HT1080 (cell line): ENCODE data around the gene FHDC1. TPM values are rescaled to one million over a fixed set of nuclear protein-coding genes. Genes with fewer than 3 reads are reported as not detected.

ENCODE experiments used
- DNase-seq: peaks from one replicate; pipeline ENCODE4 v3.0.0-alpha.2; 2015; ENCODE audit warnings: low read depth
- total RNA-seq: library from RNA; depleted of rRNA; stranded (reverse); fragments of >200 nt; shearing (Covaris generic); gene quantifications from 2 replicates; pipeline ENCODE4 v1.2.3, GENCODE V29; 2014

The FHDC1 gene
- total RNA-seq, 1 experiment from 2014 or later, result 0.23 TPM

GRCh38 chr4:152957437-152958171 lies 21.5 kb downstream of the FHDC1 start:
- DNase-seq, result peak; percentile 27

DNA sequence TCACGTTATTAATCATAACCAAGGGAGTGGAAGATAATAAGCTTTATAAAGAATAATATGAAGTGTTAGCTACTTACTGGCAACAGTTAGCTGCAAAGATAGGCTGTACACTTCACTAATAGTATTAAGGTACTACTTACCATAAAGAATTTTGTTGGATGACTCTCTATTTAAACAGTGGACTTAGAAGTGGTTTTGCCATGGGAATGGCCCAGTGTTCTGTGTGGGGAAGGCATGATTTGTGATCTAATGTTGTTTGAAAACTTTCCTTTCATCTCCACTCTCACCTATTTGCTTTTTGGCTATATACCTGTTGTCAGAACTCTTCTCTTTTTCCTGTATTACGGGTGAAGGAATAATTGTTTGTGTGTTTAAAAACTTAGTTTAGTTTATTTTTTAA lies 23.0 kb downstream of the FHDC1 start:
- no peak for DNase-seq

- no peak for DNase-seq
Measured at GRCh38 chr4:152960082-152960481, 24.0 kb downstream of the FHDC1 start.

DNA sequence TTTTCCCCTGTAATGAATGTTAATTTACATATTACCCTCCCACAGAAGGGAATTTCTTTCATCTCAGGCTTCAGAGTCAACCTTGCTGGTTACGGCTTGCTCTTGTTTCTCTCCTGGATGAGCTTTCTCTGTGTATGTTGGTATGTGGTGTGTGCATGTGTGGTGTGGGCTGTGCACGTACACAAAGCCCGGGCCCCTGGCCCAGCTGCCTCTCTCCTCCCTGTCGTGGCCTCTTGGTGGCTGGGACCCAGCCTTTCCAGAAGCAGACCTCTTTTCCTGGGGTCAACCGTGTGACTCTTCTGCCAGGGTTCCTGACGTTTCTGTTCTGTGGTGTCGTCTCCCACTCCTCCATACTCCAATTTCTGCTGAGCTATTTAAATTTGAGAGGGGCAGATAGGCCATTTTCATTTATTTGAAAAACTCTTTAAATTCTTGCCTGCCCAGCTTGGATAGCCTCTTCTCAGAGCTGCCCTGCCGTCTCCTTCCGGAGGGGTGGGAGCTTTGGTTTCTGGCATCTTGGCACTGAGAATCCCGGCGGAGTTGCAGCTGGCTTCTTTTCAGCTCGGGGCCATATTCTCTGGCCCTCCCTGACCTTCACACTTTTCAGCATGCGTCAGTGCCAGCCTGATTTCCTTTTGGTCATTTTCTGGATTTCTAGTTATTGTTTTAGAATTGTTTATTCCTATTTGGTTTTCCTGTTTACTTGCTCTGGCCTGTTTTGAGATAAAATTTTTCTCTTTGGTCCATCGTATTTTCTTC lies 25.1 kb downstream of the FHDC1 start:
- no peak for DNase-seq

GRCh38 chr4:152961773-152962115 lies 25.6 kb downstream of the FHDC1 start:
- DNase-seq, result no peak

DNA sequence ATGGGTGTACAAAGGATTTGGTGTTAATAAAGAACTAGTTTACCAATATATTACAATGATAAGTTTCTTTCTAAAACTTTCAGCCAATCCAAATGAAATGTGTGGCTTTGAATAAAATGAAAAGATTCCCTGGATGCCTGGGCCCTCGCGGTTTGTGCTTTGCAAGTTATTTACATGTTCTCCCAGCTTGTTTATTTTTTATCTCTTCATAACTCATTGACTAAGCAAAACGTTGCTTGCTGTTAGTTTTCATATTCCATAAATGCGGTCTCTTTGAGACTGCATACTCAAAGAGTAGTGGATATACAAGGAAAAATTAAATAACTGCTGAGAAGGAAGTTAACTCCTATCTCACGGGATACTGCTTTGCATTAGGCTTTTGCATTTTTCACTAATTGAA lies 26.0 kb downstream of the FHDC1 start:
- no peak for DNase-seq

DNA sequence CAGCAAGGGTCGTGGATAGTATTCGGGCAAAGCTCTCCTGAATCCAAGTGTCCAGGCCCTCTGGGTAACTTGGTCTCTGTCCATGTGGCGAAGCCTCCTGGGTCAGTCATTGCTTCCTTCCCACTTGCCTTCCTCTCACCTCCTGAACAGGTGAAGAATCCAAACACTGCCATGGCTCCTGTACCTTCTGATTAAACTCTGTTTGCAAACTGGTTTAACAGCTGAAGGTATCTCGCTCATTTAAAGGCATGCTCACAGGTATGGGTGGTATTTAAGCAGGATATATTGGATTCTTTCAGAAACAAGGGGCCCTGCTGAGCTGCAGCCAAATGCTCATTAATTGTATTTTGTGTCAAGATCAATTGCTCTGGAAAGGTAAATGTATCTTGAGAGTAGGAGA lies 28.2 kb downstream of the FHDC1 start:
- no peak for DNase-seq

GRCh38 chr4:152965611-152966010 lies 29.5 kb downstream of the FHDC1 start:
- DNase-seq, result no peak

- no peak for DNase-seq
Measured at GRCh38 chr4:152967907-152968306, 31.8 kb downstream of the FHDC1 start.

DNA sequence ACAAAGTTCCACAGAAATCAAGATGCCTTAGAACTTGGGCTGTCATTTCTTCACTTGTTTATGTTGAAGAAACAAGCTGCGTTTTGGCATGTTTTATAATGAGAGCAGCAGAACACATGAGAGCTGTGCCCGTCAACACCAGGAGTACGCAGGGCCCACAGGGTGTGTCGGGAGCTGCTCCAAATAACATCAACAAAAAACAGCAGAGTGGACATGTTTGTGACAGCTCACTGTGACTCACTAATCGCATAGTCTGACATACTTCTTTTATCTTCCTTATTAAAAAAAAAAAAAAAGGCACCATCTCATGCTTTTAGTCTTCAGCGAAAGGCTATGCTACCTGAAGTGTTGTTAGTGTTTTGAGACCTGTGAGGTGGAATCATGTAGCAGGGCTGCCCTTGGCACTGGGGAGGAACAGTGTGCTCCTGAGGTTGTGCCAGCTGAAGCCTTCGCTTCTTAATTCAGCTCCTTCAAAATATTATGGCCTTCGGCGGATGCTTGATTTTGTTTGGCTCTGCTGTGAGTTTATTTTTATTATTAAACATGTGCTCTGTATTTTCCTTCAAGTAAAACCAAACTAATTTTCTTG lies 32.8 kb downstream of the FHDC1 start:
- peak; percentile 21 for DNase-seq

DNA sequence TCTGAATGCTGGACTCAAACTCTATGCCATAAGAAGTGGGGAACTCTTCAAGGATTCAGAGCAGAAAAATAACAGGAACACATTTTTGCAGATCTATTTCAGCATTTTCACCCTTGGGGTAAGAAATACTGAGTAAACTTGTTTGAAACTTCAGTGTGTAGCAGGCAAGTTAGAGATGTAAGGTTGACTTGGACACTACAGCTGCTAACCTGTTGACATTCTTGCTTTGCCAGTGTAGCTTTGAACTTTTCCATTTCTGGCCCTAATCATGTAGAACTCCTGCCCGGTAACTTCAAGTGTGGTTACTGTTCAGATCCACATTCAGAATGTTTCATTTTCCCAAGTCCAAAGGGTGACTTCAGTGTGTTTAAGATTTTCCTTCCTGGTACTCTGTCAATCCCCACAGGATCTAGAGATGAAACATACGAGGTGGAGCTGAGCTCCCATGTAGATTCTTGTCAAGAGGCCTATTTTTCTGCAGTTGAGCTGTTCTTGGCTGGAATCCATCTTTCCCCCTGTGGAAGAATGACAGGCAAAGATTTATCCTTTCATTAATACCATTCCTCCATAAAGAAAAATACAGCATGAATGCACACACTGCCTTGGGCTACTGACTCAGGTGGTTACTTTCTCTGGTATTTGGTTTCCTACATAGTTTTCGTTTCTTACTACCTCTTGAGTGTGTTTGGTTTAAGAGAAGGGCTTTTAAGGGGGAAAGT lies 34.1 kb downstream of the FHDC1 start:
- DNase-seq, result peak; percentile 48

DNA sequence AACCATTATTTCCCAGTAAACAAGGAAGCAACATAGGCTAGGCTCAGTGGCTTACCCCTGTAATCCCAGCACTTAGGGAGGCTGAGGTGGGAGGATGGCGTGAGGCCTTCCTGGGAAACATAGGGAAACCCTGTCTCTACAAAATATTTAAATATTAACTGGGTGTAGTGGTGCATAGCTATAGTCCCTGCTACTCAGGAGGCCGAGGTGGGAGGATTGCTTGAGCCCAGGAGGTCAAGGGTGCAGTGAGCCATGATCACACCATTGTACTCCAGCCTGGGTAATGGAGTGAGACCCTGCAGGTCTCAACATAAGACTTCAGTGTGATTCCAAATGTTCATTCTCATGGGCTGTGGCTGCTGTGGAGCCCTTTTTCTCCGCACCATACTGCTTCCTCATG lies 34.9 kb downstream of the FHDC1 start:
- DNase-seq, result no peak

DNA sequence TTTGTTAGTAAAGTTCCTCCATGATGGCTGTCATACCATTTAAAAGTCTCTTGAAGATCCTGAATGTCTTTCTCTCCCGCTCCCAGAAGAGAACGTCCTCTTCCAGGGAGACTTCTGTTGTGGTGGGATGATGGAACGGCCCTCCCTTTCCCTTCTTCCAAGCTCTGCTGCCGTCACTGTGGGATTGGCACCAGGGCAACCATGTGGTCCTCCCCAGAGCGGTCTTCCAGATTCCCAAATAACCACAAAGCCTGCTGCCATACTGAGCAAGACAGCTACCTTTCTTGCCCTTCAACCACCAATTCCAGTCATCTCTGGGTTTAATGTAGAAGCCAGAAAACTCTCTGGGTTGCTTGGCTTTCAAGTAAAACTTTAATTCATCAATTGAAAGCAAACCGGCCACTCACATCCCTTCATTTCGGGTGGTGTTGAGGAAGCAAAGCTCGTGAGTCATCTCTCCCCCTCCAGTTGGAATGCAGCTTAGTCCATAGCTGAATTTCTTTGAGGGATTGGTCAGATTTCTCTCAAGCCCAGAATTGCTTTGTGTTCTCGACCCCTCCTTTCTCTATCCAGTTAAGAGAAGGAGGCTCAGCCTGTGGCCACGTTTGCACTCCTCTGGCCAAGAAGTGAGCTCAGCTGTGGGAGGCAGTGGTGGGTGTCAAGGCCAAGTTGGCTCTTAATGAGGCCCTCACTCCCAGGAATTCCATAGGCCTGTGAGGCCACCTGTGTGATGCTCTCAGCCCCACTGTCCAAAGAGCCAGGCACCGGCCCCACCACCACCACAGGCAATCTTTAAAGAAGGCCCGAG lies 36.9 kb downstream of the FHDC1 start:
- DNase-seq, result peak; percentile 84

DNA sequence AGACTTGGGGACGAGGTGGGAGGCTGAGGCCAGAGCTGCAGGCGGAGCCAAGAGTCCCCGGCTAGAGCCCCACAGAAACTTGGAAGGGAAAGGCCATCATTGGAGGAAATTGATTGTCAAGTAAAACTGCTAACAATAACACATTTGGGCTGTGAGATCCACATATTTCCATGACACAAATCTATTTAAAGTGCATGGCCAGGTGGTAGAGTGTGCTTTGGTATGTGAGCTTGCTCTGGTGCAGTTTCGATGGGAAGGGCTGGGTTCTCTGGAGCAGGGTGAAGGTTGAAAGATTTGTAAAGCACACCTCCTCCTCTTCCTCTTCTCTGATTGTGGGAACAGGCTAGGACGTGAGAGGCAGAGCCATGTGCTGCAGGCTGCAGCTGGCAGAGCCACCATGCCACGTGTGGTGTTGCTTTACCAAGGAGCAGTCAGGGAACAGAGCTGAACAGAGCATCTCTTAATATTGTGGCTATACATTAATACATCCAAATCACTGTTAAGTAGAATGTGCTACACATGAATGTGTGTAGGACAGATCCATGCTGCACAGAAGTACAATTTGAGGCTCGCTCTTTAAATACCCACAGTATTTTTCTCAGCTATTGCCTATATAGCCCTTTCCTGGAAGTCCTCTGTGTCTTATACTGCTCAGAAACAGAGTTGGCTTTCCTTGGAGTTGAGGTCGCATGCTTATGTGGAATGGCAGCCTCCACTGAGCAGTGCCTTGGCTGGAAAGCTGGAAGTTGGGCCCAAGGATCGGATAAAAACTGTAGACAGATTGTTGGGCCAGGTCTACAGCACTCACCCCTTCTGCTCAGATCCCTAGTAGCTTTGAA lies 37.7 kb downstream of the FHDC1 start:
- DNase-seq, result no peak

DNA sequence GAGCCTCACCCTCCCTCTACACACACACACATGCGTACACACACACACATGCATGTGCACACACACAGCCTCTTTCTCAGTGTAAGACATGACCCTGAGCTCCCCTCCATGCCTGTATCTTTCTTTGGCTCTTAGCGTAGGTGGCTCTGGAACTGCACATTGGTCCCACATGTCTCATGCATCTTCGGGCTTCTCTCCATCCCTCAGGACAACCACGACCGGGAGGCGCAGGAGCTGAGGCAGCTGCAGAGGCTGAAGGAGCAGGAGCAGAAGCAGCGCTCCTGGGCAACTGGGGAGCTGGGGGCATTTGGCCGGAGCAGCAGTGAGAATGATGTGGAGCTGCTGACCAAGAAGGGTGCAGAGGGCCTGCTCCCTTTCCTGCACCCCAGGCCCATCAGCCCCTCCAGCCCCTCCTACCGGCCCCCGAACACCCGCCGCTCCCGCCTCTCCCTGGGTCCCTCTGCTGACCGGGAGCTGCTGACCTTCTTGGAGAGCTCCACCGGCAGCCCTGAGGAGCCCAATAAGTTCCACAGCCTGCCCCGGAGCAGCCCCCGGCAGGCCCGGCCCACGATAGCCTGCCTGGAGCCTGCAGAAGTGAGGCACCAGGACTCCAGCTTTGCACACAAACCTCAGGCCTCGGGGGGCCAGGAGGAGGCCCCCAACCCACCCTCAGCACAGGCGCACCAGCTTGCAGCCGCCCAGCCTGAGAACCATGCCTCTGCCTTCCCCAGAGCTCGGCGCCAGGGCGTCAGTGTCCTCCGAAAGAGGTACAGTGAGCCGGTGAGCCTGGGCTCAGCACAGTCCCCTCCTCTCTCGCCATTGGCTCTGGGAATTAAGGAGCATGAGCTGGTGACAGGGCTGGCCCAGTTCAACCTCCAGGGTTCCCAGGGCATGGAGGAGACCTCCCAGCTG lies 38.6 kb downstream of the FHDC1 start:
- DNase-seq, result no peak

DNA sequence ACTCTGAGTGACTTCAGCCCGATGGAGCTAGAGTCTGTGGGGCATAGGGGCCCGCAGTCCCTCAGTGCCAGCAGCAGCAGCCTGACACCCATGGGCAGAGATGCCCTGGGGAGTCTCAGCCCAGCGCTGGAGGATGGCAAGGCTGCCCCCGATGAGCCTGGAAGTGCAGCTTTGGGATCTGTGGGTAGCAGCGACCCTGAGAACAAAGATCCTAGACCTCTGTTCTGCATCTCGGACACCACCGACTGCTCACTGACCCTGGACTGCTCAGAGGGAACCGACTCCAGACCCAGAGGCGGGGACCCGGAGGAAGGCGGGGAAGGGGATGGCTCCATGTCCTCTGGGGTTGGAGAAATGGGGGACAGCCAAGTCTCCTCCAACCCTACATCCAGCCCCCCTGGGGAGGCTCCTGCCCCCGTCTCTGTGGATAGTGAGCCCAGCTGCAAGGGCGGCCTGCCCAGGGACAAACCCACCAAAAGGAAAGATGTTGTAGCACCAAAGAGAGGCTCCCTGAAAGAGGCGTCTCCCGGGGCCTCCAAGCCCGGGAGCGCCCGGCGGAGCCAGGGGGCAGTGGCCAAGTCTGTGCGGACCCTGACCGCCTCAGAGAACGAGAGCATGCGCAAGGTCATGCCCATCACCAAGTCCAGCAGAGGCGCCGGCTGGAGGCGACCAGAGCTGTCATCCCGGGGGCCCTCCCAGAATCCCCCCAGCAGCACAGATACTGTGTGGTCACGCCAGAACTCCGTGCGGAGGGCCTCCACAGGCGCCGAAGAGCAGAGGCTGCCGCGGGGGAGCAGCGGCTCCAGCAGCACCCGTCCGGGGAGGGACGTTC lies 39.5 kb downstream of the FHDC1 start:
- no peak for DNase-seq

GRCh38 chr4:152976212-152976761 lies 40.2 kb downstream of the FHDC1 start:
- no peak for DNase-seq
